Left forelimb (tissue), 1 donor: ENCODE measurements around the gene CHMP1B.
"Not testable (repeated sequence)": the region's sequence is repeated elsewhere in the genome, so short reads cannot be mapped to it uniquely, and the experiment has no call there.

Source experiments
- DNase-seq: peaks from one replicate; pipeline ENCODE4 v3.0.0-alpha.2; 2018; ENCODE audit warnings: low spot score

Gene CHMP1B

DNA sequence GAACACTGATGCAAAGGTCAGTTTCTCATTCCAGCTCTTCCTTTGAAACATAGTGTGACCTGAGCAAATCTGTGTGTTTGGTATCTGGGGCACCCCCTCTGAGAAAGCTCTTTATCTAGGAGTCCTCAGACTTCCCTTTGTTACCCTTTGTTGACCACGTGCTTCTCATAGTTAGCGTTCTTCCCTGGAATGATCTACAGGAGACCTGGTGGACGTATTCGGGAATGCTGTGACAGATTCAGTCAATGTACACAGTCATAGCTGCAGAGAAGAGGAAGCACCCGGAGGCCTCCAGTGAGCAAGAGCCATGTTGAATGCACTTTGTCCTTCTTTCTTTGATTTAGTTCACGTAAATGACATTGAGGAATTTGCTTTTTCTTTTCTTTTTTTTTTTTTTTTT lies 10.7 kb upstream of the CHMP1B start:
- DNase-seq: no peak

GRCh38 chr18:11842562-11842961 lies 8.7 kb upstream of the CHMP1B start:
- no peak for DNase-seq

DNA sequence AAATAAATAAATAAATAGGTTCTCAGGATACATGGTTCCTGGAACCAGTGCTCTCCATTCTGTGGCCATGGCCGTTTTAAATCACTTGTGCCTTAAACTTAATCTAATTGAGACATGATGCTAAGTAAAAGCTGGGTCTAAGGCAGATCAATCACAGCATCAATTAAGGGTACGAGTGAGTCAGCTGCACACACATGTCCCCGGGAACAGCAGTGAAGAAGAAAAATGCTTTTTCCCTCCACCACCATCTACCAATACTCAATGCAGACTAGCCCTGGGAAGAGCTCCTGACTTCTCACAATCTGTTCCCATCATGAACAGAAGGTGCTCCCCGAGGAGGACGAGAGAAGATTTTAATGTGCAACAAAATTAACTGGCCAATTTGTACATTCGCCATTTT lies 6.8 kb upstream of the CHMP1B start:
- DNase-seq: no peak

- DNase-seq: no peak
Observed at GRCh38 chr18:11845654-11846053, 5.6 kb upstream of the CHMP1B start.

GRCh38 chr18:11847811-11848210 lies 3.4 kb upstream of the CHMP1B start:
- no peak for DNase-seq

DNA sequence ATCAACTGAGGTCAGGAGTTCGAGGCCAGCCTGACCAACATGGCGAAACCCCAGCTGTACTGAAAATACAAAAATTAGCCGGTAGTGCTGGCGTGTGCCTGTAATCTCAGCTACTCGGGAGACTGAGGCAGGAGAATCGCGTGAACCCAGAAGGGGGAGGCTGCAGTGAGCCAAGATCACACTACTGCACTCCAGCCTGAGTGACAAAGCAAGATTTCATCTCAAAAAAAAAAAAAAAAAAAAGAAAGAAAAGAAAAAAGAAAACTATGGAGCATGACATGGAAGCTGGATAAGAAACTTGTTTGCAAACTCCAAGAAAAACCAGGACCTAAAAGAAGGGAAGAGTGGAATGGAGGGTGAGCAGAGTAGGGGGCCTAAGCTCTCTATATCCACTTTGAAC lies 1.9 kb upstream of the CHMP1B start:
- no peak for DNase-seq

DNA sequence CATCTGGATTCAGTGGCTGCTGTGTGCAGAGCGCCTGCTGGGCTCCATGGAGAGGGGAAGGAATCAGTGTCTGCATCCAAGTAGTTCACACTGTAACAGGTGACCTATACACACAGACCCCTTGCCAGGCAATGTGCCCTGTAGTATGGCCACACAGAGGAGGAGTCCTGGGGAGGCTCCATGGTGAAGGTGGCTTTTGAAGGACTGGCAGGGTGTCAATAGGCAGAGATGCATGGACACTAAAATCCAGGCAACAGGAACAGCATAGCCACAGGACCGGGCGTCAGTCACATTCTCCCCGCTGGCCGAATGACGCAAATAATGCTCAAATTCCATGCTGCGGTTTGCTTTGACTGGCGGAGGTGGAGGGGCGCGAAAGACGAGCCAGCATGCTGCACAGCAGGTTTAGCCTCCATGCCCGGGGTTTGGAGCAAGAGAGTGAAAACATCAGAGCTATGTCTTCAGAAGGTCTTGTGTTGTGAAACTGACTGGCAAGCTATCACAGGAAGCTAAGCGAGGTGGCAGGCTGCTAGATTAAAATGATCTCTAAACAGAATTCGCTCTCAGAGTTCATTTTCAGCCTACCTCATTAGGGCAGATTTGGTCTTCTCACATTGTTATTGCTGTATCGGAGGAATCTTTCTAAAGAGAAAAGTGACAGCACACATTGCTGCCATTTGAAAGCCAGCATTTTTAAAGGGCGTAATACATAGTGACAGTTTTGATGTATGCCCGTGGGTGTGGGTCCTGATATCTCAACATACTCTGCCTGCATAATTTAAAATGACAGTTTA lies 1.2 kb upstream of the CHMP1B start:
- peak; percentile 79 for DNase-seq

DNA sequence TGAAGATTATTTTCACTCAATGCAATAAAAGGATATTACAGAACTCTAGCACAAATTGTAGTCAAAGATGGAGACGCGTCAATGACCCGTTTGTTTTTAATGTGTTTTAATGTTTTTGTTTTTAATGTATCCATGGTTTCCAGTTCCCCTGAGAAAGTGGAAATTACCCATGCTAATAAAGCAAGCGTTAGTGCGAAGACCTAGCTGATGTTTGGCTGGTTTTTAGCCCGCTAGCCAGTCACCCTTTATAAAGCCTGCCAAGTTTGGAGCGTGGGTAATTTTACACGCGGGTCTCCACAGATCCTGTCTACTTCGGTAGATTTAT lies 430 bp upstream of the CHMP1B start:
- no peak for DNase-seq

- peak; percentile 70 for DNase-seq
Observed at GRCh38 chr18:11851806-11852337, 659 bp downstream of the CHMP1B start.

DNA sequence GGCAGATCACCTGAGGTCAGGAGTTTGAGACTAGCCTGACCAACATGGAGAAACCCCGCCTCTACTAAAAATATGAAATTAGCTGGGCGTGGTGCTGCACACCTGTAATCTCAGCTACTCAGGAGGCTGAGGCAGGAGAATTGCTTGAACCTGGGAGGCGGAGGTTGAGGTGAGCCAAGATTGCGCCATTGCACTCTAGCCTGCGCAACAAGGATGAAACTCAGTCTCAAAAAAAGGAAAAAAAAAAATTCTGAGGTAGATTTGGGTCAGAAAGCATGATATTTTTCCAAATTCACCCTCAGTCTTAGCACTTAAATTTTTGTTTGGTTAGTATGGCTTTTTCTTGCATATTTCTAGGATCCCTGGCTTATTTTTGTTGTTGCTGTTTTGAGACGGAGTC lies 3.3 kb downstream of the CHMP1B start:
- DNase-seq: not testable (repeated sequence)

- no peak for DNase-seq
Observed at GRCh38 chr18:11857177-11857887, 6.1 kb downstream of the CHMP1B start.

- DNase-seq: no peak
Observed at GRCh38 chr18:11859282-11859830, 8.1 kb downstream of the CHMP1B start.

- no peak for DNase-seq
Observed at GRCh38 chr18:11859903-11860407, 8.7 kb downstream of the CHMP1B start.

GRCh38 chr18:11860594-11861450 lies 9.6 kb downstream of the CHMP1B start:
- no peak for DNase-seq

DNA sequence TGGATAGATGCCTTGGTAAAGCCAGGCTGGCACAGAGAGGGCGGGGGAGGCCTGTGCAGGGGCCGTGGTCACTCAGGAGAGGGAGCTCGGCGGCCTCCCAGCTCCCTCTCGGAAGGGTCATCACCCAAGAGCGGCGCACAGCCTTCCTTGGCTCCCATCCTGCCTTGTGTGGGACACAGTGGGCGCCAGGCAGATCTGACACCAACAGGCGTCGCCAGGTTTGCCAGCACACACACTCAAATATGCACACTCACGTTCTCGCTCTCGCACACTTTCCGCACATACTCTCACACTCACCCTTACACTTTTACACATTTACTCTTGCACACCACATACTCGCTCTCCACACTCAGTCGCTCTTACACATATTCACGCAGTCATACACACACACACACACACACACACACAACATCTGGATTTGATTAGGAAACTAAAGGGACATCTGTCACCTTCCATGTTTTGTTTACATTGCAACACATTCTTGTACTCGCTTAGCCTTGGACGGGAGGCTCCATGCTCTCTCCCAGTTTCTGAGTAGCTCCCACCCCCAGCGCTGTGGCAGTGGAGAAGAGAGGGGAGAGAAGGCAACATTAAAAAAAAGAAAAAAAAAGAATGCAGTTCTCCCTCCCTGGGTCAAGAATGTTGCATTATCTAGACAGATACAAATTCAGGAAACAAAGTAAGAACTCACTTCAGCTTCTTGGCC lies 10.5 kb downstream of the CHMP1B start:
- DNase-seq: no peak

DNA sequence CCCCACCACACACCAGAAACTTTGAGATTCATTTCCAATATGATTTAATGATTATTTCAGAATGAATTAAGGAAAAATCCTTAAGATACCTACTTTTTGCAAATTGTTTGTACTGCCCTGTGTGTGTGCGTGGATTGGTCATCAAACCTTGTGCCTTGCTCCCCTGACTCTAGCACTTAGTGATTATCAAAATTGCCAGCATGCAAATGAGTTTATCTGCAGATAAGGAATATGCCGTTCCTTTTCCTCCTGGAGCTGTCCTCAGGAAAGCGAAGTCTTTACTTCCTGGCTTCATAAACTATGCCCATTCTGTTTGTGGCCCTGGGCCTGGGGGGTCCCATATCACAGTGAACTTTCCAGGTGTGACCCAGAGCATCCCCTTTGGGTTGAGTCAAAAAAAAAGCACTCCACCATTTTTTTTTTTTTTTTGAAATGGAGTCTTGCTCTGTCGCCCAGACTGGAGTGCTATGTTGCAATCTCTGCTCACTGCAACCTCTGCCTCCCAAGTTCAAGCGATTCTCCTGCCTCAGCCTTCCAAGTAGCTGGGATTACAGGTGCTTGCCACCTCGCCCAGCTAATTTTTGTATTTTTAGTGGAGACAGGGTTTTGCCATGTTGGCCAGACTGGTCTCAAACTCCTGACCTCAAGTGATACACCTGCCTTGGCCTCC lies 11.4 kb downstream of the CHMP1B start:
- no peak for DNase-seq

DNA sequence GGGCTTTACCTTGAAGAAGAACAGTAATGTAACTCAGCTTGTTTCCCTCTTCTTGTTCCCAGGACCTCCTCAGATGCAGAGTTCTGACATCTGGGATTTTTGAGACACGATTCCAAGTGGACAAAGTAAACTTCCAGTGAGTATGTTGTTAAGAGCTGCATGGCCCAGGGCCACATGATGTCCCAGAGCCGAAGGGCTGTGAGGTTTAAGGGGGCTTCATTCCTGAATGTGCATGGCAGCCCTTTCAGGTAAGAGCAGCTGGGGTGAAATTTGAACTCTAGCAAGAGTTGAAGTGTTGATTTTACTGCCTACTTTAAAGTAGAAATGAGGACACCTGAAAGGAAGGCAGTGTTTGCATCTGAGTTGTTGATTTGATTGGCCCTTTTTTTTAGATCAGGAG lies 13.3 kb downstream of the CHMP1B start:
- no peak for DNase-seq

DNA sequence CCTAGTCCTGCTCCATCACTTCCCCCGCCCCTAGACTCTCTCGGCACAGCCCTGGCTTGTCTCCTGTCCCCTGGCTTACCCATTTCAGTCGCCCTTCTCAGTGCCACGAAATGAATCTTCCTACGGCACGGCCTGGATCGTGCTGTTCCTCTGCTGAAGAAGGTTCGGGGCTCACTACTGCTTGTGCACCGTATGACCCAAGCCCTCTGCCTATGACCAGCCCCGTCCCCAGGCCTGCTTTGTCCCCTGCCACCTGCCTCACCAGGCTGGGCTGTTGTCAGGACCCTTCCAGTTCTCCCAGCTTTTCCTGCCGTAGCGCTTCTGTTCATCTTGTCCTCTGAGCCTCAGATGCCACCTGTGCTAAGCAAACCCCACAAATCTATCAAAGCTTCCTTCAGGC lies 13.9 kb downstream of the CHMP1B start:
- DNase-seq: no peak

DNA sequence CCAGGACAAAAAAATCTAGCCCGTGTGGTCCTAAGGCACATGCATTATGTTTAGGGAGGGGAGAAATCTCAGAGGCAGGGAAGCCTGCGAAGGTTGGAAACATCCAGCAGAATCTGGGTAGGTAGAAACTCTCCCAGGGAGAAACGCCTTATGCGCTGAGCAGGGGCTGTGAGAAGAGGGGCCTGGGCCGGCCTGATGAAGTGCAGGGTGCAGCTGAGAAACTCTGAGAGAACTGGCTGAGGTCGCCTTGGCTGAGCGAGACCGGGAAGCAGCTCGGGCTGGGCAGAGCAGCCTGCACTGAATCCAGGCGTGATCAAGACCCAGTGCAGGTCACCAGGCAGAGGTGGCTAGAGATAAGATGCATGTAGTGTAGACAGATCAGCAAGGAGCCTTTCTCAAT lies 15.1 kb downstream of the CHMP1B start:
- DNase-seq: no peak

- DNase-seq: no peak
Observed at GRCh38 chr18:11866764-11867163, 15.6 kb downstream of the CHMP1B start.

DNA sequence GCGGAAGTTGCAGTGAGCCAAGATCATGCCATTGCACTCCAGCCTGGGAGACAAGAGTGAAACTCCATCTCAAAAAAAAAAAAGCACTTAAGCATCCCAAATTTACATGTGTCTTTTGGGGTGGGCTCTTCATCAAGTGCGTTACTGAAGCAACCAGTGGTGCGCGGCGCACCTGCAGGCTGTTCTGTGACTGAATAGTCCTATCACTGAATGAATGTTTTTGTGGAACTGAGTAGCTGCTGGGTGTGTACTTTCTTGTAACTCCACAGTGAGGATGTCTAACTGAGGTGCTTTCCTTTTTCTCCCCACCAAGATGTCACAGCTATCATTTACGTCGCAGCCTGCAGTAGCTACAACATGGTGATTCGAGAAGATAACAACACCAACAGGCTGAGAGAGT lies 17.0 kb downstream of the CHMP1B start:
- no peak for DNase-seq
